Measurements from ENCODE around the gene TMPRSS6. TPM values are rescaled to one million over a fixed set of nuclear protein-coding genes. Genes with fewer than 3 reads are reported as not detected.

TMPRSS6 gene
- total RNA-seq, 2 experiments from 2014 or later: 10.7 to 10.9 TPM

GRCh38 chr22:37049224-37049623, 60.3 kb downstream of the TMPRSS6 start:
- Mint-ChIP-seq H3K9me3 (no peaks in the 10 kb centered on the region), H3K27me3 (ENCODE audit: low read depth) (no peaks in the 10 kb centered on the region), H3K4me1 (ENCODE audit: low read depth) (peaks cover 23% of the 10 kb centered on the region), H3K27ac (no peak overlapping the region), H3K4me3 (no peak overlapping the region), H3K36me3 (ENCODE audit: low read depth) (no peaks in the 10 kb centered on the region)
- CTCF ChIA-PET: no interaction called here
- intact Hi-C loops (cut with micrococcal nuclease): no loop called here
- no peak for DNase-seq

- no peak for DNase-seq
- no peak overlapping the region for H3K27ac Mint-ChIP-seq
- CTCF ChIA-PET: interaction anchor here (0.7 to 1.6 kb wide), 2 partner anchors 101 to 217 kb away, joined by 3 to 4 read pairs; partner anchors contain the start of gene IL2RB
- peaks cover 21% of the 10 kb centered on the region for H3K4me1 Mint-ChIP-seq (ENCODE audit: low read depth)
- no peaks in the 10 kb centered on the region for H3K36me3 Mint-ChIP-seq (ENCODE audit: low read depth)
- intact Hi-C loops (cut with micrococcal nuclease): no loop called here
- no peaks in the 10 kb centered on the region for H3K9me3 Mint-ChIP-seq
- no peak overlapping the region for H3K4me3 Mint-ChIP-seq
- no peaks in the 10 kb centered on the region for H3K27me3 Mint-ChIP-seq (ENCODE audit: low read depth)
Observed at GRCh38 chr22:37048133-37048532, 61.4 kb downstream of the TMPRSS6 start.

- no peak for DNase-seq
- no peaks in the 10 kb centered on the region for H3K36me3 Mint-ChIP-seq (ENCODE audit: low read depth)
- intact Hi-C loops (cut with micrococcal nuclease): no loop called here
- no peaks in the 10 kb centered on the region for H3K9me3 Mint-ChIP-seq
- H3K27me3 Mint-ChIP-seq (ENCODE audit: low read depth): no peaks in the 10 kb centered on the region
- H3K4me3 Mint-ChIP-seq: no peak overlapping the region
- peaks cover 12% of the 10 kb centered on the region for H3K4me1 Mint-ChIP-seq (ENCODE audit: low read depth)
- no peak overlapping the region for H3K27ac Mint-ChIP-seq
- CTCF ChIA-PET: interaction anchor here (4.3 kb wide), 1 partner anchor 150 kb away, joined by 17 read pairs; no protein-coding TSS in a partner anchor
Observed at GRCh38 chr22:37047006-37047405, 62.5 kb downstream of the TMPRSS6 start.

- no peaks in the 10 kb centered on the region for H3K36me3 Mint-ChIP-seq (ENCODE audit: low read depth)
- H3K27ac Mint-ChIP-seq: no peak overlapping the region
- H3K4me3 Mint-ChIP-seq: no peak overlapping the region
- CTCF ChIA-PET: interaction anchor here (0.6 to 4.3 kb wide), 8 partner anchors 24 to 385 kb away, joined by 3 to 17 read pairs (median 4); no protein-coding TSS in a partner anchor
- H3K9me3 Mint-ChIP-seq: no peaks in the 10 kb centered on the region
- peaks cover 14% of the 10 kb centered on the region for H3K4me1 Mint-ChIP-seq (ENCODE audit: low read depth)
- H3K27me3 Mint-ChIP-seq (ENCODE audit: low read depth): no peaks in the 10 kb centered on the region
- intact Hi-C loops (cut with micrococcal nuclease): loop anchor here (1.0 kb wide), 1 partner anchor 153 kb away; no protein-coding TSS in a partner anchor
- no peak for DNase-seq
Observed at GRCh38 chr22:37046589-37046988, 62.9 kb downstream of the TMPRSS6 start.

GRCh38 chr22:37045958-37046357, 63.6 kb downstream of the TMPRSS6 start:
- intact Hi-C loops (cut with micrococcal nuclease): loop anchor here (1.0 kb wide), 1 partner anchor 153 kb away; no protein-coding TSS in a partner anchor
- H3K4me3 Mint-ChIP-seq: no peak overlapping the region
- CTCF ChIA-PET: interaction anchor here (0.6 to 4.3 kb wide), 9 partner anchors 25 to 386 kb away, joined by 3 to 17 read pairs (median 4); no protein-coding TSS in a partner anchor
- H3K27me3 Mint-ChIP-seq (ENCODE audit: low read depth): no peaks in the 10 kb centered on the region
- H3K4me1 Mint-ChIP-seq (ENCODE audit: low read depth): peaks cover 18% of the 10 kb centered on the region
- no peaks in the 10 kb centered on the region for H3K36me3 Mint-ChIP-seq (ENCODE audit: low read depth)
- H3K27ac Mint-ChIP-seq: no peak overlapping the region
- H3K9me3 Mint-ChIP-seq: no peaks in the 10 kb centered on the region
- peak; percentile 19 for DNase-seq

GRCh38 chr22:37044634-37045625, 64.6 kb downstream of the TMPRSS6 start:
- Mint-ChIP-seq H3K36me3 (ENCODE audit: low read depth) (no peaks in the 10 kb centered on the region), H3K9me3 (no peaks in the 10 kb centered on the region), H3K27ac (no peak overlapping the region), H3K27me3 (ENCODE audit: low read depth) (no peaks in the 10 kb centered on the region), H3K4me1 (ENCODE audit: low read depth) (peaks cover 21% of the 10 kb centered on the region), H3K4me3 (no peak overlapping the region)
- CTCF ChIA-PET: interaction anchor here (0.5 to 4.3 kb wide), 17 partner anchors 11 to 288 kb away, joined by 3 to 17 read pairs (median 4); no protein-coding TSS in a partner anchor
- intact Hi-C loops (cut with micrococcal nuclease): loop anchor here (1.0 kb wide), 2 partner anchors 59 to 263 kb away; no protein-coding TSS in a partner anchor
- peak; percentile 67 for DNase-seq

- peaks cover 21% of the 10 kb centered on the region for H3K4me1 Mint-ChIP-seq (ENCODE audit: low read depth)
- DNase-seq: peak; percentile 70
- no peaks in the 10 kb centered on the region for H3K36me3 Mint-ChIP-seq (ENCODE audit: low read depth)
- H3K9me3 Mint-ChIP-seq: no peaks in the 10 kb centered on the region
- H3K4me3 Mint-ChIP-seq: no peak overlapping the region
- CTCF ChIA-PET: interaction anchor here (0.6 to 4.3 kb wide), 16 partner anchors 11 to 515 kb away, joined by 3 to 17 read pairs (median 4); partner anchors contain the start of gene EIF3D
- H3K27ac Mint-ChIP-seq: no peak overlapping the region
- intact Hi-C loops (cut with micrococcal nuclease): loop anchor here (1.0 kb wide), 2 partner anchors 58 to 262 kb away; no protein-coding TSS in a partner anchor
- H3K27me3 Mint-ChIP-seq (ENCODE audit: low read depth): no peaks in the 10 kb centered on the region
Observed at GRCh38 chr22:37043828-37044538, 65.5 kb downstream of the TMPRSS6 start.

- no peaks in the 10 kb centered on the region for H3K9me3 Mint-ChIP-seq
- CTCF ChIA-PET: interaction anchor here (0.6 to 4.3 kb wide), 11 partner anchors 11 to 514 kb away, joined by 3 to 17 read pairs (median 4); partner anchors contain the start of gene EIF3D
- H3K4me3 Mint-ChIP-seq: no peak overlapping the region
- H3K27ac Mint-ChIP-seq: no peak overlapping the region
- no peaks in the 10 kb centered on the region for H3K27me3 Mint-ChIP-seq (ENCODE audit: low read depth)
- intact Hi-C loops (cut with micrococcal nuclease): no loop called here
- peaks cover 21% of the 10 kb centered on the region for H3K4me1 Mint-ChIP-seq (ENCODE audit: low read depth)
- DNase-seq: no peak
- H3K36me3 Mint-ChIP-seq (ENCODE audit: low read depth): no peaks in the 10 kb centered on the region
Observed at GRCh38 chr22:37043209-37043827, 66.2 kb downstream of the TMPRSS6 start.

- CTCF ChIA-PET: interaction anchor here (1.1 to 1.4 kb wide), 2 partner anchors 19 to 49 kb away, joined by 3 to 4 read pairs; no protein-coding TSS in a partner anchor
- intact Hi-C loops (cut with micrococcal nuclease): no loop called here
Observed at GRCh38 chr22:37039466-37039865, 70.0 kb downstream of the TMPRSS6 start.

GRCh38 chr22:37037669-37038068, 71.8 kb downstream of the TMPRSS6 start:
- Mint-ChIP-seq H3K27me3 (ENCODE audit: low read depth) (peaks cover 2% of the 10 kb centered on the region), H3K27ac (no peak overlapping the region), H3K4me3 (no peak overlapping the region), H3K9me3 (no peaks in the 10 kb centered on the region), H3K36me3 (ENCODE audit: low read depth) (no peaks in the 10 kb centered on the region), H3K4me1 (ENCODE audit: low read depth) (peaks cover 9% of the 10 kb centered on the region)
- DNase-seq: no peak
- intact Hi-C loops (cut with micrococcal nuclease): no loop called here
- CTCF ChIA-PET: interaction anchor here (1.2 kb wide), 1 partner anchor 161 kb away, joined by 3 read pairs; no protein-coding TSS in a partner anchor

More at GRCh38 chr22:37039466-37039865, 70.0 kb downstream of the TMPRSS6 start:
- no peaks in the 10 kb centered on the region for H3K9me3 Mint-ChIP-seq
- H3K27me3 Mint-ChIP-seq (ENCODE audit: low read depth): peaks cover 2% of the 10 kb centered on the region
- H3K4me3 Mint-ChIP-seq: no peak overlapping the region
- H3K27ac Mint-ChIP-seq: no peak overlapping the region
- H3K4me1 Mint-ChIP-seq (ENCODE audit: low read depth): peaks cover 9% of the 10 kb centered on the region
- H3K36me3 Mint-ChIP-seq (ENCODE audit: low read depth): no peaks in the 10 kb centered on the region
- no peak for DNase-seq

GRCh38 chr22:37036655-37037377, 72.7 kb downstream of the TMPRSS6 start:
- intact Hi-C loops (cut with micrococcal nuclease): no loop called here
- H3K4me1 Mint-ChIP-seq (ENCODE audit: low read depth): peaks cover 9% of the 10 kb centered on the region
- H3K36me3 Mint-ChIP-seq (ENCODE audit: low read depth): no peaks in the 10 kb centered on the region
- H3K27me3 Mint-ChIP-seq (ENCODE audit: low read depth): peaks cover 2% of the 10 kb centered on the region
- no peaks in the 10 kb centered on the region for H3K9me3 Mint-ChIP-seq
- CTCF ChIA-PET: interaction anchor here (1.2 kb wide), 1 partner anchor 162 kb away, joined by 3 read pairs; no protein-coding TSS in a partner anchor
- H3K4me3 Mint-ChIP-seq: no peak overlapping the region
- H3K27ac Mint-ChIP-seq: no peak overlapping the region
- DNase-seq: no peak
